ENCODE measurements around the gene SLC44A5.
"Not testable (repeated sequence)": the region's sequence is repeated elsewhere in the genome, so short reads cannot be mapped to it uniquely, and the experiment has no call there.

Gene SLC44A5

DNA sequence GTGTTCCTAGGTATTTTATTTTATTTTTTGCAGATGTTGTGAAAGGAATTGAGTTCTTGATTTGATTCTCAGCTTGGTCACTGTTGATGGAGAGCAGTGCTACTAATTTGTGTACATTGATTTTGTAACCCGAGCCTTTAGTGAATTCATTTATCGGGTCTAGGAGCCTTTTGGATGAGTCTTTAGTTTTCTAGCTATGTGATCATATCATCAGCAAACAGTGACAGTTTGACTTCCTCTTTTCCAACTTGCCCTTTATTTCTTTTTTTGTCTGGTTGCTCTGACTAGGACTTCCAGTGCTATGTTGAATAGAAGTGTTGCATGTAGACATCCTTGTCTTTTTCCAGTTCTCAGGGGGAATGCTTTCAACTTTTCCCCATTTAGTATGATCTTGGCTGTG lies 337.8 kb downstream of the SLC44A5 start:
- no peak for TF ChIP-seq CTCF (IDR thresholded peaks at IDR 0.05; ENCODE audit: low read depth, low read length)
- TF ChIP-seq EZH2phosphoT487 (IDR thresholded peaks at IDR 0.05; ENCODE audit: low read depth): no peak
- Histone ChIP-seq H3K9me3 (ENCODE audit: insufficient read depth, low read length) (no peaks in the 10 kb centered on the region), H3K4me2 (ENCODE audit: low read length) (no peak overlapping the region), H3K27me3 (ENCODE audit: low read depth, low read length) (no peaks in the 10 kb centered on the region), H2AFZ (ENCODE audit: low read depth, low read length) (no peak overlapping the region), H3K79me2 (ENCODE audit: low read length) (no peaks in the 10 kb centered on the region), H3K9ac (ENCODE audit: low read length) (no peak overlapping the region), H3K4me3 (ENCODE audit: low read length) (no peak overlapping the region), H3K36me3 (replicated peaks; ENCODE audit: low read depth, low read length) (no peaks in the 10 kb centered on the region), H4K20me1 (ENCODE audit: insufficient read depth, low read length) (no peaks in the 10 kb centered on the region), H3K27ac (ENCODE audit: low read length) (no peak overlapping the region), H3K4me1 (ENCODE audit: low read length) (no peaks in the 10 kb centered on the region)

- no peak overlapping the region for H2AFZ ChIP-seq (ENCODE audit: low read depth, low read length)
These were observed 345.1 kb downstream of the SLC44A5 start for GRCh38 chr1:75265792-75266191.

DNA sequence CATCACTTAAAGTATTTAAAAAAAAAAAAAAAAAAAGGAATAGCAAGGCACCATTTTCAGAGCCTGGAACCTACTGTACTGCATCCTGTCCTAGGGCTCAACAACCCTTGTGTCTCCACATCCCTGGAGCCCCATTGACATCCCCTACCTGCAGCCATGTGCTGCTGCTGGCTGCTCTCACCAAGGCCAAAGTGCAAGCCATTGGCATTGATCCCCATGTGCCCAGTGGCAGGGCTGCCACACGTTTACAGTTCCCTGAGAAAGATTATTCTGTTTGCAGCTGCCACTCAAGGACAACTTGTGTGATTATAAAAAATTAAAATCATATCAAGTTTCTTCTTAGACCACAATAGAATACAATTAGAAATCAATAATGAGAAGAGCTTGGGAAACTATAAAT lies 346.8 kb downstream of the SLC44A5 start:
- no peaks in the 10 kb centered on the region for H3K36me3 ChIP-seq (replicated peaks; ENCODE audit: low read depth, low read length)
- no peak overlapping the region for H3K4me3 ChIP-seq (ENCODE audit: low read length)
- no peaks in the 10 kb centered on the region for H3K79me2 ChIP-seq (ENCODE audit: low read length)
- H3K4me1 ChIP-seq (ENCODE audit: low read length): no peaks in the 10 kb centered on the region
- no peak overlapping the region for H3K4me2 ChIP-seq (ENCODE audit: low read length)
- no peaks in the 10 kb centered on the region for H3K9me3 ChIP-seq (ENCODE audit: insufficient read depth, low read length)
- no peak for TF ChIP-seq CTCF (IDR thresholded peaks at IDR 0.05; ENCODE audit: low read depth, low read length)
- TF ChIP-seq EZH2phosphoT487 (IDR thresholded peaks at IDR 0.05; ENCODE audit: low read depth): no peak
- no peak overlapping the region for H3K27ac ChIP-seq (ENCODE audit: low read length)
- H3K9ac ChIP-seq (ENCODE audit: low read length): no peak overlapping the region
- H2AFZ ChIP-seq (ENCODE audit: low read depth, low read length): no peak overlapping the region
- no peaks in the 10 kb centered on the region for H4K20me1 ChIP-seq (ENCODE audit: insufficient read depth, low read length)
- H3K27me3 ChIP-seq (ENCODE audit: low read depth, low read length): no peaks in the 10 kb centered on the region

More at GRCh38 chr1:75265792-75266191, 345.1 kb downstream of the SLC44A5 start:
- Histone ChIP-seq H3K4me2 (ENCODE audit: low read length) (no peak overlapping the region), H3K9ac (ENCODE audit: low read length) (no peak overlapping the region), H3K27ac (ENCODE audit: low read length) (no peak overlapping the region), H3K36me3 (replicated peaks; ENCODE audit: low read depth, low read length) (no peaks in the 10 kb centered on the region), H3K27me3 (ENCODE audit: low read depth, low read length) (no peaks in the 10 kb centered on the region), H4K20me1 (ENCODE audit: insufficient read depth, low read length) (no peaks in the 10 kb centered on the region), H3K4me3 (ENCODE audit: low read length) (no peak overlapping the region), H3K79me2 (ENCODE audit: low read length) (no peaks in the 10 kb centered on the region), H3K4me1 (ENCODE audit: low read length) (no peaks in the 10 kb centered on the region), H3K9me3 (ENCODE audit: insufficient read depth, low read length) (no peaks in the 10 kb centered on the region)
- peak; percentile 68 for TF ChIP-seq CTCF (IDR thresholded peaks at IDR 0.05; ENCODE audit: low read depth, low read length)
- no peak for TF ChIP-seq EZH2phosphoT487 (IDR thresholded peaks at IDR 0.05; ENCODE audit: low read depth)

- not testable (repeated sequence) for H3K4me2 ChIP-seq (ENCODE audit: low read length); H3K9me3 ChIP-seq (ENCODE audit: insufficient read depth, low read length); H3K36me3 ChIP-seq (replicated peaks; ENCODE audit: low read depth, low read length); H3K27me3 ChIP-seq (ENCODE audit: low read depth, low read length); H3K27ac ChIP-seq (ENCODE audit: low read length); H3K4me1 ChIP-seq (ENCODE audit: low read length); H3K9ac ChIP-seq (ENCODE audit: low read length); H4K20me1 ChIP-seq (ENCODE audit: insufficient read depth, low read length); H3K79me2 ChIP-seq (ENCODE audit: low read length); H3K4me3 ChIP-seq (ENCODE audit: low read length); H2AFZ ChIP-seq (ENCODE audit: low read depth, low read length)
These were observed 347.3 kb downstream of the SLC44A5 start for GRCh38 chr1:75263616-75264015.

DNA sequence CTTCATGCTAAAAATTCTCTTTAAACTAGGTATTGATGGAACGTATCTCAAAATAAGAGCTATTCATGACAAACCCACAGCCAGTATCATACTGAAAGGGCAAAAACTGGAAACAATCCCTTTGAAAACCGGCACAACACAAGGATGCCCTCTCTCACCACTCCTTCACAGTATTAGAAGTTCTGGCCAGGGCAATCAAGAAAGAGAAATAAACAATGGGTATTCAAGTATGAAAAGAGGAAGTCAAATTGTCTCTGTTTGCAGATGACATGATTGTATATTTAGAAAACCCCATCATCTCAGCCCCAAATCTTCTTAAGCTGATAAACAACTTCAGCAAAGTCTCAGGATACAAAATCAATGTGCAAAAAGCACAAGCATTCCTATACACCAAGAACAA lies 349.0 kb downstream of the SLC44A5 start:
- not testable (repeated sequence) for H3K9ac ChIP-seq (ENCODE audit: low read length); H3K27me3 ChIP-seq (ENCODE audit: low read depth, low read length); H3K27ac ChIP-seq (ENCODE audit: low read length); H3K4me3 ChIP-seq (ENCODE audit: low read length); H4K20me1 ChIP-seq (ENCODE audit: insufficient read depth, low read length); H3K4me1 ChIP-seq (ENCODE audit: low read length); H3K9me3 ChIP-seq (ENCODE audit: insufficient read depth, low read length); H2AFZ ChIP-seq (ENCODE audit: low read depth, low read length); H3K36me3 ChIP-seq (replicated peaks; ENCODE audit: low read depth, low read length); H3K4me2 ChIP-seq (ENCODE audit: low read length); H3K79me2 ChIP-seq (ENCODE audit: low read length)
